HG02610 (cell line): ENCODE results near the gene KCNJ4.

Source experiments
- ATAC-seq: cut with Tn5 transposase; IDR thresholded peaks from one replicate; pipeline ENCODE4 v1.9.1; 2021; ENCODE audit warnings: mild to moderate bottlenecking, moderate library complexity; ENCODE audit not compliant: unreplicated experiment

KCNJ4 gene

DNA sequence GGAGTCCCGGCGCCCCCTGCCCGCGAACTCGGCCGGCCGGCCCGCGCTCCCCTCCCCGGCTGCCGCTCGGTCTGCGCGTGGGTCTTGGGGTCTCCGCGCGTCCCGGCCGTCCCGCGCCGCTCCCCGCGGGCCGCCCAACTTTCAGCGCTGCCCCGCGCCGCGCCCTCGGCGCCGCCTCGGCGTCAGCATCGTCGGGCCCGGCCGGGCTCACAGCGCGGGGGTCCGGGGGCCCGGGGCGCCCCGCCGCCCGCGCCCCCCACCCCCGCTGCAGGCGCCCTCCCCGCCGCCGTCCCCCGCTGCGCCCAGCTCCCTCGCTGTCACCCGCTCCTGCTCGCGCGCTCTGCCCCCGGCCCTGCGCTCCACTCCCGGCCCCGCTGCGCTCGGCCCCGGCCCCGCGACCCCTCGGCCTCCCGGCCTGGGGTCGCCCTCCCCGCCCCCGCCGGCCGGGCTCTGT lies at the start of gene KCNJ4:
TSS of gene KCNJ4 (minus strand) at position 124 of the 454 bp plus-strand sequence. CDS start 27,067 bp downstream, outside the sequence.
- ATAC-seq: no peak

DNA sequence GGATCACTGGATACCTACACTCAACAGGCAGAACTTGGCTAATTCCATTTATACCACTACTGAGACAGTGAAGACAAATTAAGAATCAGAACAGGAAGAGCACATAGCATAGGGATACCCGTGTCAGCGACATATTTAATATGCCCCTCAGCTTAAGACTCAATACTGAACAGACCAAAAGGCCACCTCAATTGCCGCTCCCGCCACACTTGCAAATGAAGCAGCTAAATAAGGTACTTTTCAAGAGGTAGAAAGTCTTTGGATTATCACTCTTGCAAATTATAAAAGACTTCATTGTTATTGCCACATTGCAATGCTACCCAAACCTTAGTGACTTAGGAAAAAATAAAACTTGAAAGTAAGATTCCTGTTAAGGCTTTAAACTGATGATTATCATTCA lies 48.0 kb upstream of the KCNJ4 start:
- no peak for ATAC-seq

DNA sequence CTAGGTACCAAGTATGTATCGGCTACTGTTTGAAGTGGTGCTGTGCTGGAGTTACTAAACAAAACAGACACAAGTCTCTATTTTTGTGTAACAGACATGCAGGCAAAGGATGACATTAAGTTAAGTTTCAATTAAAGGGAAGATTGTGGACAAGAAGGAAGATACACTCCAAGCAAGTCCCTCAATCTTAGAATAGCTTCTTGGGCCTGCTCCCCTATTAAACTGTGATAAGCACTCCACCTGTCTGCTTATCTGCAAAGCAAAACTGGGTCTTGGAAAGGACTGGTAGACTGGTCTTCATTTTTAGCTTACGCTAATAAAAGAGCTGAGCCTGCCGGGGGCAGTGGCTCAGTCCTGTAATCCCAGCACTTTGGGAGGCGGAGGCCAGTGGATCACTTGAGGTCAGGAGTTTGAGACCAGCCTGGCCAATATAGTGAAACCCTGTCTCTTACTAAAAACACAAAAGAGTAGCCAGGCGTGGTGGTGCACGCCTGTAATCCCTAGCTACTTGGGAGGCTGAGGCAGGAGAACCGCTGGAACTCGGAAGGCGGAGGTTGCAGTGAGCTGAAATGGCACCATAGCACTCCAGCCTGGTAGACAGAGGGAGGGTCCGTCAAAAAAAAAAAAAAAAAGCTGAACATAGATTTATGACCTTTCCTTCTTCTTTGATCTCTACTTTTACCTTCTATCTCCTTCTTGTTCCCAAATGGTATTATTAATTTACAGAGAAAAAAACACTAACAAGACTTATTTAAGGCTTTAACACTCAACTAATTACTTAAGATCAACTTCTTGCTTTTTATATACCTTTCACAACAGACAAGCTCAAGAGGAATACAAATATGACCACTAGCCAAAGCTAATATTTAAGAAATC lies 47.0 kb upstream of the KCNJ4 start:
- no peak for ATAC-seq

DNA sequence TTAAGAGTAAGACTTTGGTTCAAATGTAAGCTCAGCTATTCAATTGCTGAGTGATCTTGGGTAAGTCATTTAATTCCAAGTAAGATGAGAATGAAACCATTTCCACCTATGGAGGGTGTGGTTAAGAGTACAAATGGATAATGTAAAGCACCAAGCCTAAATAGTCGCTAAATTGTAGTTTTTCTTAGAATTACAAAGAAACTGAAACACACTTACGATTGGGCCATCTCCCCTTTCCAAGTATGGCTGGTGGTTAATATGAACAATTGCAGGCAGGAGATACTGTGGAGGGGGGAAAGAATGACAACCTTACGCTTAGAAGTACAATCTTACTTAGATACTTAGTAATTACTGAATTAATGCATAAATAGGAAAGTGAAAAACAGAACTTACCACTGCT lies 42.9 kb upstream of the KCNJ4 start:
- ATAC-seq: no peak

DNA sequence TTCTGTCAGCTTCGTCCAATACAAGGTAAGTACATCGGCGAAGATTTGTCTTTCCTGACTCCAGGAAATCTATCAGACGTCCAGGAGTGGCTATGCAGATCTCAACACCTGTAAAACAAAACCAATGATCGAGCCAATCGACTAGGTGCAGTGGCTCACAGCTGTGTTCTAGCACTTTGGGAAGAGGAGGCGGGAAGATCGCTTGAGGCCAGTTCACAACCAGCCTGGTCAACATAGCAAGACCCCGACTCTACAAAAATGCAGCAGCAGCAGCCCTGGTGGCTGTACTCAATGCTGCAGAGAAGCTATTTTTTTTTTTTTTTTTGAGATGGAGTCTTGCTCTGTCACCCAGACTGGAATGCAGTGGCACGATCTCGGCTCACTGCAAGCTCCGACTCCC lies 39.9 kb upstream of the KCNJ4 start:
- ATAC-seq: no peak

DNA sequence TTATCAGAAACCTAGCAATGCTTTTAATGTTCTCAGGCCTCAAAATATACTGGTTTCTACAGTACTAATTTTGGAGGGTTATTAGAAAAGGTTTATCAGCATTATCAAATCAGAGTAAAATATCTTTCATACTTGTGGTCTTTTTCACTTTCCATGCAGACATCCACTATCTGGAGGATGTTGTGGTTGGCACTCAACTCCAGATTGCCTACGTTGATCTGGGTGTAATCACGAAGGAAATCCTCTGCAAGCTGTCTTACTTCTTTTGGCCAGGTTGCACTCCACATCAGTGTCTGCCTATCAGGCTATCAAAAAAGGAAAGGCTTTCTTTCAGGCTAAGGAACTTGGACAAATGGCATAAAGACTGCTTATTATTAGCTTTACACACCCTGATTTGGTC lies 39.5 kb upstream of the KCNJ4 start:
- ATAC-seq: no peak

DNA sequence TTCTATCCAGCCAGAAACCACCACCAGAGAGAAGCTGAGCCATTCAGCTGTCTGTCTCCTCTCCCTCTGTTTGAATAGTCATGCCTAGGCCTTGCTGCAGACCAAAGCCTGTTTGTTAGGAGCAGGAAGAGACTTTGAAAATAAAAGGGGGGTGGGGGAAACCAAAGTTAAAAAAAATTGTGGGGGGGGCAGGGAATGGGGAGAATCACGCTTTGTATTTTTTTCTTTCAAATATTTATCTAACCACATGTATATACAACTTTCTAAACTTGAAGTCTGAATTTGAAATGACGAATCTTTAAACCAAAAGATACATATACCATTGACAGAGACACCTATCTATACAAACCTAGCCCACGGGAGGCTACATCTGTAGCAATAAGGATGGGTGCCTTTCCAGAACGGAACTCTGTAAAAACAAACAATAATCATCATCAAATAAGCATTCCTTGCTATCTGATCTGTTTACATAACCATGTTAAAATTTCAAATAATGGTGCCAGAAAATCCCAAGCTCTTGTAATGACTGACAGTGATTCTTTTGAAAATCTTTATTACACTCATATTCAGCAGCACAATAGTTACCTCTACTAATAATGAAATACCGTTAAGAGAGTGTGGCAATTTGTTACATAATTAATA lies 36.8 kb upstream of the KCNJ4 start:
- ATAC-seq: no peak

DNA sequence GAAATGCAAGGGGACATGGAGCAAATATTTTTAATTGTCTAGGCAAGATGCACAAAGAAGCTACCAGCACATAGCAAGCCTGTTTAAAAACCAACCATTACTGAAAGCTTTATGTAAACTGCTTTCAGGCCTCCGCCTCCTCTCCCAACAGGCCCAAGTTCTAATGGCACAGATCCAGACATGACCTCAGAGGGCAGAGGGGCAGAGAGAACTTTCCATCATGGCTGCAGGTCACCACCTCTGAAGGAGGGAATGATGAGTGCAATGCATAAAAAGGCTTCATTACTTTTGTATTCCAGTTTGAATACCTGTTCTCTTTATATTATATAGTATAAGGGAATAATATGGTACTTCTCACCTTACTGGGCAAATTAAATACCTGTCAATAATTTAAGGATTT lies 35.9 kb upstream of the KCNJ4 start:
- ATAC-seq: no peak

DNA sequence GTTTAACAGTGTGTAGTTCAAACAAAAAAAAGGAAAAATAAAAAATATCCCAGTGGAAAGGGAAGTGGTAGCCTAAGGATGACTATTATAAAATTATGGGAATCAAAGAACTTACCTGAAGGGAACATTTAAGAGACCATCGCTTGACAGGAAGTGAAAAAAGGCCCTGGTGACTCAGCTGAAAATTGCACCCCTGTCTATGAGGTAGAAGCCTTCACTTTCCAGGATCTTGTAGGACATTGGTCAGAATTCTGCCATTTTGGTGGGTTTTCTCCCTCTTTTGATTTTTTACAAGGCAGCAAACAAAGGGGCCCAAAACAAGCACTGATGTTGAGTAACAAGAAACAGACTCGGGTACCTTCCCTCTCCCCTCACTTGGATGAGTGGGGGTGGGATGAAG lies 35.5 kb upstream of the KCNJ4 start:
- no peak for ATAC-seq

DNA sequence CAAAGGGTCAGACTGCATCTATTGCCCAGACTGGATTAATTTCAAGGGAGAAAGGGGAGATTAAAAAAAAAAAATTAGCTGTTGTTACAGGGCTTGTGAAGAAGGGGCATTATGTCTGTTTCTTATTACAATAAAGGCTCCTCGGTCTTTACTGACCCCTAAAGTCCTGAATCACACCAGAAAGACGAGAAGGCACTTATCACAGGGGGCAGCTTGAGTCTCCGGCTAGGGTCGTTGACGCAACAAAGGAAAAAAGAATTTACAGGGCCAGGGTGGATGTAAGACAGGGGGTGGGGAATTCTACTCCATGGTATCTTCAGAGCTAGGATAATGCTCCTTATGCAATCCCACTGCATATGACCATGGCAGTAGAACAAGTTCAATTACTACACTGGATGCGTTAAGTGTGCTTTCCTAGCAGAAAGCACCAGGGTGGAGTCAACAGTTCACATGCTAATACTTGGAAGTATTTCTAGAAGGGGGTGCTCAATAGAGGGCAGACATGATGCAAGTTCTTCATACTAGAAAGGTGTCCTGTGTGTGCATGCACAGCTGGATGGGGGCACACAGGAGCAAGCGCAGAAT lies 34.7 kb upstream of the KCNJ4 start:
- ATAC-seq: no peak

DNA sequence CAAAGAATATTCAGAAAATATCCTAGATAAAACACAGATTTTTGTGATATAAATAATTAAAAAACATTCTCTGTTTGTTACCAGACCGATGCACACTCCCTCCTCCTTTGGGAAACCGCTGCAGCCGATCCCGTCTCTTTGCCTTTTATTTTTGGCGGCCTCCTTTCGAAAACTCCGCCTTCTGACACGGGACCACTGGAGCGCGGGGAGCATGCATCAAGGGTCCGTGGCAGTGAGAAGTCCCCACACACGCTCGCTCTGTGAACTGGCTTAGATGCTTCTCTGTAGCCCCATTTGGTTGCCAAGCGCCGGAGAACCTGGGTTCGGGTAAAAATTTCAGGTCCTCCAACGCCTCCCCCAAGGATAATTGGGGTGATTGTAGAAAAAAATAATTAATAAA lies 34.1 kb upstream of the KCNJ4 start:
- ATAC-seq: no peak

DNA sequence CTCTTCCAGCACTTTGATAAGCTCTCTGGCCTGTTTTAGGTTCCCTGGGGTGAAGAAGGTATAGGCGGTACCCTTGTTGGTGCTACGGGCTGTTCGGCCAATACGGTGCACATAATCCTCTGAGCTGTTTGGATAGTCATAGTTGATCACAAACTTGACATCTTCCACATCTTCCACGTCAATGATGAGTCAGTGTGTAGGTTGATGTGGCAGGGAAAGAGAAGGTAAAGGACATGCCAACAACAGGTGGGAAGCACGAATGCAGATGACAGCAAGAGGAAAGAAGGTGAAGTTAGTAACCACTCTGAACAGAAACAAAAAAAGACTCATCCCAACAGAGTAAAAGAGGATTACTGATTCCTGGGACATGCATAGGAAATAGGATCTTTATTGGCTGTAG lies 32.9 kb upstream of the KCNJ4 start:
- no peak for ATAC-seq

DNA sequence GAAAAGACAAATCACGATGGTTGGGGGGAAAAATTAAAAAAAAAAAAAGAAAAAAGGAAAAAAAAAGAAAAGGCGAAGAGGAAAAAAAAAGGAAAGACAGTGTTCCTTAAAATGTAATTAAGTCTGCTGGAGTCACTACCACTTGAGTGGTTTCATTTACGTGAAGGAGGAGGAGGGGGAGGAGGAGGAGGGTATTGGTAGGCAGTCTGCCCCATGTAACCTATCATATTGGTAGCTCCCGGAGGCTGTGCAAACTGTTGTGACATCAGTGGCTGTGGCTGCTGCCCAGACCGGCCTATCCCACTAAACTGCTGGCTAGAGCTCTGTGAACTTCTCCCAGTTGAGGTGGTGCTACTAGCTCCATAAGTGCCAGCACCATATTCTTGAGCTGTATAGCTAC lies 30.8 kb upstream of the KCNJ4 start:
- ATAC-seq: no peak

DNA sequence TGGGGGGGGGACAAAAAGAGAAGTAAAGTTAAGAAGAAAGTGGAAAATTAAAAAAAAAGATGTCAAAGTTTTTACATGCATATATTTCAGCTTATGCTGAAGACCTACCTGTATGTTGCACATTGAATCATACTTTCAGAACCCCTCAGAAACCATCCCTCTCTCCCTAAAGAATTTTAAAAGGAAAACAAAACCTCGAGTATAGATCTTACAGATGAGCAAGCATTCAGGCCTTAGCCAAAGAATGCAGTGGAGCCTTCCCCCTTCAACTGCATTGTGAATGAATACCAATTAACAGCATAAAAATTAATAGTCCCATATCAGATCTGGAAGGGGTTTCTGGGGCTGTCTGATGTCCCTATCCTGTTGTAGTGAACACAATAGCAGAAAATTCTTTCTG lies 29.2 kb upstream of the KCNJ4 start:
- ATAC-seq: no peak

DNA sequence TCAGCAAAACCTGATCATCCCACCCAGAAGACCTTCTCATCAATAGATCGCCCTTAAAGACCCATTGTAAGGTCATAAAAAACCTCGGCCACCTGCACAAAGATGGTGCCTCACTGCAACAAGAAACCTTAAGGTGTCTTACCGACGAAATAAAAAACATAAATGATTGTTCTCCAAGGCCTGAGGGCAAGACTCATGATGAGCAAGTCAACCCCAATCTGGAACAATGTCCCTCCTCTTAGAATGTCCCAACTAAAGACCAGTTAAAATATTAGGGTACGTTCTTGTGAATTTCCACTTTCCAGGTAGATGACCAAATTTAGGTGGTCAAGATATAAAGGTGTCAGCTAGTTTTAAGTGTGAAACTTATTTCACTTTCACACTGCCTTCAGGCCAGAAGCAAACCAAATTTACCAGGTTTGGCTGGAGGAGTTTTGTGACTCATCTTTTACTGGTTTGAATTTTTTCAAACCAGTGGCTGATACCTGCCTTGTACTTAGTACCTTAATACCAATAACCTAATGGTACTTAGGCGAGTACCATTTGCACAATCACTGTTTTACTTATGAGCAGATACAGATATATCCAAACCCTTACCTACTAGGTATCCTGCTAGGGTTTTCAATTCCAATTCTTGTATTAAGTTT lies 27.8 kb upstream of the KCNJ4 start:
- ATAC-seq: no peak

DNA sequence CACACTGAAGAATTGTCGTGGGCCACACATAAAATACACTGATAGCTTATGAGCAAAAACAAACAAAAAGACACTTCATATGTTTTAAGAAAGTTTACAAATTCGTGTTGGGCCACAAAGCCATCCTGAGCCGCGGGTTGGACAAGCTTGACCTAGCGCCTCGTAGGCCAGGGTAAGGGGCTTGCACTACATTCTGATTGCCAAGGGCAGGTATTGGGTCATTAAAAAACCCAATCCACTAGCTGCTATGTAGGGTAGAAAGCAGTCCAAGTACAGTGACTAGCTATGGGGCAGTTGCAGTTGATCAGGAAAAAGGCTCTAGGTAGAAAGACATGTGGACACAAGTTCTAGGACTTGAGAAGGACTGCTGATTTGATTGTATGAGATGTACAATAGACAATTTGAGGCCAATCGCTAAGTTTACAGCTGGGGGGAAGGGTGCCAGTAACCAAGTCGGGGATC lies 26.9 kb upstream of the KCNJ4 start:
- no peak for ATAC-seq

DNA sequence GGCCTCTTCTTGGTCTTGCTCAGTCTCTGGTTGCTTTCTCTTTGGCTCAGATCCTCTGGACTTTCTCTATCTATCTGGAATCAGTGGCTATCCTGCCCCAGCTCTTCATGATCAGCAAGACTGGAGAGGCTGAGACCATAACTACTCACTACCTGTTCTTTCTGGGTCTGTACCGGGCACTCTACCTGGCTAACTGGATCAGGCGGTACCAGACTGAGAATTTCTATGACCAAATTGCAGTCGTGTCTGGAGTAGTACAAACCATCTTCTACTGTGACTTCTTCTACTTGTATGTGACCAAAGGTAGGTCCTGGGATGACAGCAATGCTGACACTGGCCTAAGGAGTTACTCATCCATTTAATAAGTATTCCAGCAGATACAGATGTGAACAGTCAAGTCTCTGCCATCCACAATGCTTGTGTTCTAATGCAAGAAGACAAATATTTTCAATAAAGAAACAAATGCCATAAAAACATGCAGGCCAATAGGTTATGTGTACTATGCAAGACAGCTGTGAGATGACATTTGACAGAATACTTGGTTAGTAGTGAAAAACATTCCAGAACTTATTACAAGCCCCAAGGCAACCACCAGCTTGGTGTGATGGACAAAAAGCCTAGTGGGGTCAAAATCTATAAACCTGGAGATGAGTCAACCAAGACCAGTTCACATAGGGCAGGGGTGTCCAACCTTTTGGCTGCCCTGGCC lies 26.3 kb upstream of the KCNJ4 start:
- no peak for ATAC-seq

DNA sequence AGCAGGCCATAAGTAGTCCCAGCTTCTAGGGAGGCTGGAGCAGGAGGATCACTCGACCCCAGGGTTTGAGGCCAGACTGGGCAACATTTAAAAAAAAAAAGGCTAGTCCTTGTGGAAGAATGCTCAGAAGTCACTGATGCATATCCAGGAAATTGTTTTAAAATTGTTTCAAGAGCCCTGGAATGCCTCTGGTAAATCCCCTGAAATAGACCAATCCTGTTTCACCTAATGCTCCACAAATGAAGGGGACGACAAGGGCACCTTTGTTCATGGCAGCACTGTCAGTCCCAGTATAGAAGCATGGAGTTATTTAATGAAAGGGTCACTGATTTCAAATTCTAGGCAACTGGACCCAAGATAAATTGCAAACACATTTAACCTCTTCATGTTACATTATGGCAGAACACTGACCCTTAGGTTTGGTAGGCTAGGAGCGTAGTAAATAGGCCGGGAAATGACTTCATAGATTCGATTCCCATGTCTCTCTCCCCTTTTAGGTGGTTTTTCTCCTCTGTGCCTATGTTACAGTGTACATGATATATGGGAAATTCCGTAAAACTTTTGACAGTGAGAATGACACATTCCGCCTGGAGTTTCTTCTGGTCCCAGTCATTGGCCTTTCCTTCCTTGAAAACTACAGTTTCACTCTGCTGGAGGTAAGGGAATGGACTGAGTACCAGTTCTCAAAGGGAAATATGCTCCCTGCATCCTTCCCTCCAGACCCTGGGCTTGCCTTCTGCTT lies 24.3 kb upstream of the KCNJ4 start:
- no peak for ATAC-seq

DNA sequence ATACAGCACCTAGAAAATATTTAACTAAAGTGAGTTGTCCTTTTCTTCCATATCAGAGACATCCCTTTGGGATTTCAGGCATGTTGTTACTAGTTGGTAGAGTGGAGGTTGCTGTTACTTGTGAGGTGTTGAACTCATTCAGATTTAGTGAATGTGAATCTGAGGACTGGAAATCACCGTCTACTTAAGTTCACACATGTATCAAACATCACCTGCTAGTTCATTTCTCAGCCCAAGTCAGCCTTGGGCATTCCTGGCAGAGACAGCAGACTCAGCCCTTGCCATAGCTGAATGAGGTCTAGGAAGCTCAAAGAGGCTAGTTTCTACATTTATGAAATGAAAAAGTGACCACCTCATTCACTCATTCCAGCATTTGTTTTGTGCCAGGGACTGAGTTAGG lies 22.6 kb upstream of the KCNJ4 start:
- ATAC-seq: no peak

DNA sequence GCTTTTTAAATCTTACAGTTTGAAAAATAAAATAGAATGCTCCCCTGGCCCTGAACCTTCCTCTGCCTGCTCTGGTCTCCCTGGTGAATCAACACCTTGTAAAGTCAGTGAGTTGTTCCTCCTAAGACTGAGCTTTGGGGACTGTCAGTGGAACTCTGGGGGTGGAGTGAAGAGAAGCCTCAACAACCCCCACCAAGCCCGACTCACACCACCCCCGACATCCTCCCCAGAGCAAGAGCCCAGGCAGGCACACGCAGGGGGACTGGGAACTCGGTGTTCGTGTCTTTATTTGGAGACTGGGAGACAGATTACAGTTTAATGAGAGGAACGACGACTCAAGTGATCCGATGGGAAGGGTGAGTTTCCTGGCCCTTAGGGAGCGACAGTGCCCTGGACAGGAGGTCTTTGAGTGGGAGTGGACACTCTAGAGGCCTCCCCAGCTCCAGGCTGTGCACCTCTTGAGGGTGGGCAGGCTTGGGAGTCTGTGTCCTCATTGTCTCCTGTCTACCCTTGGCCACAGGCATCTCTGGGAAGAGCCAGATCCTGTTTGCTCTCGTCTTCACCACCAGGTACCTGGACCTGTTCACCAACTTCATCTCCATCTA lies 19.1 kb upstream of the KCNJ4 start:
- ATAC-seq: no peak
